ENCODE data around the gene PDXK. TPM values are rescaled to one million over a fixed set of nuclear protein-coding genes. Genes with fewer than 3 reads are reported as not detected.

PDXK gene
- total and polyA plus RNA-seq, 2 of the 13 experiments (the other 11 are each of a cell fraction or from before 2014, with no cell fraction given): 114 to 184 TPM

- TF ChIP-seq TERF1 (CRISPR knock-in tag; IDR thresholded peaks at IDR 0.05) (peak; percentile 66; the same call in 1 of the 2 replicates), ZNF780A (CRISPR knock-in tag; IDR thresholded peaks at IDR 0.05) (no peak), KMT2A (CRISPR knock-in tag; IDR thresholded peaks at IDR 0.05) (peak; percentile 74), ZNF510 (CRISPR knock-in tag; IDR thresholded peaks at IDR 0.05; ENCODE audit: low read depth) (no peak), SMYD3 (CRISPR knock-in tag; IDR thresholded peaks at IDR 0.05) (no peak), ZNF576 (CRISPR knock-in tag; IDR thresholded peaks at IDR 0.05) (no peak), GMEB1 (CRISPR knock-in tag; IDR thresholded peaks at IDR 0.05; ENCODE audit: borderline replicate concordance) (peak; percentile 27; the same call in 1 of the 2 replicates), ZNF362 (CRISPR knock-in tag; IDR thresholded peaks at IDR 0.05; ENCODE audit: borderline replicate concordance) (no peak), ZXDC (CRISPR knock-in tag; IDR thresholded peaks at IDR 0.05) (no peak), HNF4A (CRISPR knock-in tag; IDR thresholded peaks at IDR 0.05) (no peak), SP4 (CRISPR knock-in tag; IDR thresholded peaks at IDR 0.05) (peak; percentile 85), MYC (CRISPR knock-in tag; IDR thresholded peaks at IDR 0.05; ENCODE audit: borderline replicate concordance) (peak; percentile 72; the same call in 1 of the 2 replicates), NAIF1 (CRISPR knock-in tag; IDR thresholded peaks at IDR 0.05; ENCODE audit: borderline replicate concordance) (no peak), THAP9 (CRISPR knock-in tag; IDR thresholded peaks at IDR 0.05; ENCODE audit: borderline replicate concordance) (no peak), ZBTB38 (CRISPR knock-in tag; IDR thresholded peaks at IDR 0.05) (no peak)
Observed at GRCh38 chr21:43718872-43719747, at the start of gene PDXK (continued).

Measured in HepG2 (cell line).